GM19025 (cell line): ENCODE results near the gene GON4L.
"Not testable (repeated sequence)": the region's sequence is repeated elsewhere in the genome, so short reads cannot be mapped to it uniquely, and the experiment has no call there.

Experiments used
- ATAC-seq: cut with Tn5 transposase; IDR thresholded peaks from one replicate; pipeline ENCODE4 v1.9.1; 2021; ENCODE audit warnings: mild to moderate bottlenecking, low read depth, moderate library complexity; ENCODE audit not compliant: unreplicated experiment

The GON4L gene

GRCh38 chr1:155856975-155857930 is at the start of gene GON4L:
Gene GON4L, minus strand, starts transcription at chr1:155857214. Its CDS starts 3,434 bp downstream, at chr1:155853780.
- peak; percentile 34 for ATAC-seq

GRCh38 chr1:155904261-155904660 is 47.2 kb upstream of the GON4L start:
- ATAC-seq, result no peak

DNA sequence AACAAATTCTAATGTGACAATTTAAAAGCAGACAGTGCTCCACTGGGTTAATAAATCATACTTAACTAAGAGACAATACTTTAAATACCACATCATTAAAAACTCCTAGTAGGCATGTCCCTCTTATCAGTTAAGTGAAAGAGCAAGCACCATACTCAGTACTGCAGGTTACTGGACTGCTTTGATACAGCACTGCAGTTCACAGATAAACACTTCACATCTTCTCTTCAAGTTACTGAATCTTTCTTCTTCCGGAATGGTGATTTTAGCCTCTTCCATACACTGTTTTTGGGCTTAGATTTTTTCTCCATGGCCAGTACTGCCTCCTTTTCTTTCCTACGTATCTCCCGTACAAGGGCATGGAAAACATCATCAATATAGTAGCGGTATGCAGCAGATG is 43.1 kb upstream of the GON4L start:
- no peak for ATAC-seq

DNA sequence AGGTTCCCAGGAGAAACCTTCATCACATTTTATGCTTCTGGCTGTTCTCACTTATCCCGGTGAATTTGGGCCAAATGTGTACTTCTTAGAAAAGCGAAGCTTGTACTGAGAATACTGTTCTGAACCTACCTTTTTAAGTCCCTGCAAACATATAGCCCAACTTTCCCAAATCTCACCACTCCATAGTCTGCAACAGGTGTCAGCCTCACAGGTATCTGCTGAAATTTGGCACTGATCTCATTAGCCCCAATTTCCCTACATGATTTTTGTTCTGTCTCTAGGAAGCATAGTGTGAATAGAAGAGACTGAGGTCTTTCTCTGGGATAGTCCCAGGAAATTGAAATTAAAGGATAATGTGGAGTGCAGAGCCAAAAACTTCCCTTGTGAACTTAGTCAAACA is 42.7 kb upstream of the GON4L start:
- ATAC-seq, result no peak

- ATAC-seq, result no peak
Measured at GRCh38 chr1:155898888-155899287, 41.9 kb upstream of the GON4L start.

GRCh38 chr1:155897746-155898145 is 40.7 kb upstream of the GON4L start:
- ATAC-seq, result no peak

DNA sequence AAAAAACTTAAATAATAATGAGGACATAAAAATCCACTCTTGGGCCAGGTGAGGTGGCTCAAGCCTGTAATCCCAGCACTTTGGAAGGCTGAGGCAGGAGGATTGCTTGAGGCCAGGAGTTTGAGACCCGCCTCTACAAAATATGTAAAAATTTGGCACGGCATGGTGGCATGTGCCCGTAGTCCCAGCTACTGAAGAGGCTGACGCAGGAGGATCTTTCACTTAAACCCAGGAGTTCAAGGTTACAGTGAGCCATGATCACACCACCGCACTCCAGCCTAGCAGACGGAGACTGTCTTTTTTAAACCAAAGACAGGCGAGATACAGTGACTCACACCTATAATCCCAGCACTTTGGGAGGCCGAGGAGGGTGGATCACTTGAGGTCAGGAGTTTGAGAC is 39.5 kb upstream of the GON4L start:
- ATAC-seq, result not testable (repeated sequence)

- ATAC-seq, result not testable (repeated sequence)
Measured at GRCh38 chr1:155895617-155896016, 38.6 kb upstream of the GON4L start.

GRCh38 chr1:155893389-155894142 is 36.6 kb upstream of the GON4L start:
- ATAC-seq, result no peak

- no peak for ATAC-seq
Measured at GRCh38 chr1:155892796-155893195, 35.8 kb upstream of the GON4L start.

DNA sequence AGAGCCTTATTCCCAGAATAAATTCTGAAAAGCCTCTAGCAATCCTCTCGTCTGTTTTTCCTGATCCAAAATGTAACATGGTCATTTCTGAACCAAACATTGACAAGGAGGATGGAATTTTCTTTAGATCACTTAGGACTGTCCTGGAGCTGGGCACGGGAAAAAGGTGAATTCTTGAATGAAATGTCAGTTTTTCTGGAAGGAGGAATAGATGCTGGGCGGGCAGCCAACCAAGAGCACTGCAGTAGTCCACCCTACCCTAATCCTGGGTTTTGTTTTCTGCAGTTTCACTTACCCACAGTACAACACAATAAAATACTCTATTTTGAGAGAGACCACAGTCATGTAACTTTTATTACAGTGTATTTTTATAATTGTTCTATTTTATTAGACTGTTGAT is 33.2 kb upstream of the GON4L start:
- no peak for ATAC-seq

- no peak for ATAC-seq
Measured at GRCh38 chr1:155889566-155889965, 32.6 kb upstream of the GON4L start.

DNA sequence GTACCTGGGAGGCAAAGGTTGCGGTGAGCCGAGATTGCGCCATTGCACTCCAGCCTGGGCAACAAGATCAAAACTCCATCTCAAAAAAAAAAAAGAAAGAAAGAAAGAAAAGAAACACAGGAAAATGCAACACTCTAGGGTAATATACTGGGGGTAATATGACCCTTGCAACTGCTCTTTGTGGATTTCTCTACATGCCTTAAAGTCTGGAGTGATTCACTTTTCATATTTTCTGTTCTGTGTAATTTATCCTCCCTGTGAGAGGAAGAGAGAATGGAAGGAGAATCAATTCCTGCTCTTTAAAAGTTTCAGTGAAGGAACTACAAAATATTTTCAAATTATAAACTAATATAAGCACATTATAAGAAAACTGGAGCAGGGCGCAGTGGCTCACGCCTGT is 31.5 kb upstream of the GON4L start:
- no peak for ATAC-seq

GRCh38 chr1:155884982-155885381 is 28.0 kb upstream of the GON4L start:
- ATAC-seq, result no peak

DNA sequence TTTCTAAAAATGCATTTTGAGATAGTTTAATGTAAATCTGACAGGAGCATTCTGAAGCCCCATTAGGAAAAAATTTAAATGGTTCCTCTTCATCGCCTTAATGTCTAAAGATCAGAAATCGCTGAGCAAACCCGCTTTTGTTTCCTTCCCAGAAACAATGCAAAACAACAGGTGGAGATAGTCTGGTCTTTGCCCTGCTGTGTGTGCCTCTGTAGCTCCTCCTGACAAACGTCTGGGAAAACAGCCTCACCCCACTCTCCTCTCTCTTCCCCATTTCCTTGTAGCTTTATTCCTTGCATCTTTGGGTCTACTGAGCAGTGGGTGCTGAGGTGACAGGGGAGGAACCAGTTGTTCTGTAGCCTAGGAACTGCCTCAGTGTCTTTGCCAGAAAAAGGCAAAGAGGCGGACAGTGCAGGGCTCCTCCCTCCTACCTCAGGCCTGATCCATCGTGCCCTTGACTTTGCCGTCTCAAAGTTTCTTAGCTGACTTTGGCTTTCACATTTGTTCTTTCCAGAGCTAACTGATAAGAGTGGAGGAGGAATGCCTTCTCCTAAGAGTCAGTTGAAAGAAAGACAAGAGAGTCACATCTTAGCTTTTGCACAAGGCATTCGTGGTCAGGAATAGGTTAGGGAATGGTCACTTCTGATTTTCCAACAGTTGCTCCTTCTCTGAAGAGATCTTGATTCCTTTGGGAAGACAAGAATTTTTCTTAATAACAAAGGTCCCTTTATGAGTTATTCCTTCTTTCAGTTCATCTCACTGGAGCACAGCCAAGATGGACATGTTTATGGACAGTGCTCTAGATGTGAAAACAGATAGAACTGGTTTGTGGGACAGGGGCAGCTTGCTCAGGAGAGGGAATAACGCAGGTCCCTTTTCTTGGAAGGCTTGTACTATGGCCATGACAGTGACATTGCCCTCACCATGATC is 27.3 kb upstream of the GON4L start:
- no peak for ATAC-seq

GRCh38 chr1:155882766-155883165 is 25.8 kb upstream of the GON4L start:
- ATAC-seq, result no peak

- ATAC-seq, result no peak
Measured at GRCh38 chr1:155882235-155882634, 25.2 kb upstream of the GON4L start.

DNA sequence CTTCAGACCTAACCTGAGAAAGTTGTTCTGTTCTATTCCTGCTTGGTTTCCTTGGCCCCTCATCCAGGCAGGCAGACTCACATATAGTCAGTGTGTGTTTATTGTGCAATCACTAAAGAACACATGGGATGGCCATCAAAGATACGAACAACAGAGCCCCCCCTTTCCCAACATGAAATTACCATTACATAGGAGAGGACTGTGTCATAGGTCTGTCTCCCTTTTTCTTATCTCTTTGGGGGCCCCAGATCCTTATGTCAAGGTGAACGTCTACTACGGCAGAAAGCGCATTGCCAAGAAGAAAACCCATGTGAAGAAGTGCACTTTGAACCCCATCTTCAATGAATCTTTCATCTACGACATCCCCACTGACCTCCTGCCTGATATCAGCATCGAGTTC is 23.9 kb upstream of the GON4L start:
- ATAC-seq, result no peak

GRCh38 chr1:155880251-155880650 is 23.2 kb upstream of the GON4L start:
- no peak for ATAC-seq

- ATAC-seq, result no peak
Measured at GRCh38 chr1:155877945-155878344, 20.9 kb upstream of the GON4L start.
